ENCODE measurements around the gene SLC13A1. TPM values are rescaled to one million over a fixed set of nuclear protein-coding genes. Genes with fewer than 3 reads are reported as not detected.

The SLC13A1 gene
- total and polyA plus RNA-seq, 10 of the 15 experiments (the other 5 are each of a cell fraction or from before 2014, with no cell fraction given) = 0.10 TPM; not detected in 9

GRCh38 chr7:123183431-123183830 lies 16.3 kb downstream of the SLC13A1 start:
- H3K79me2 ChIP-seq (ENCODE audit: control insufficient read depth, insufficient read depth, low read length) = no peaks in the 10 kb centered on the region
- no peaks in the 10 kb centered on the region for H4K20me1 ChIP-seq (ENCODE audit: control insufficient read depth, insufficient read depth)
- no peak overlapping the region for H3K27ac ChIP-seq (ENCODE audit: control insufficient read depth, insufficient read depth)
- H2AFZ ChIP-seq (ENCODE audit: control insufficient read depth, low read depth, low read length) = no peak overlapping the region
- RAD21 ChIA-PET (ENCODE audit: unreplicated experiment) = no interaction called here
- 58% methylated on average over 2 of the region's 2 CpGs for WGBS (ENCODE audit: insufficient coverage, insufficient replicate concordance, low lambda C conversion rate, missing lambda C conversion rate)
- BruUV-seq (replicated peaks) = no TSS peak
- in situ Hi-C loops (cut with MboI) = no loop called here
- no peaks in the 10 kb centered on the region for H3K27me3 ChIP-seq (replicated peaks in 1 of 2; ENCODE audit: control insufficient read depth in 2 of 2, insufficient read depth in 2 of 2, low read length in 1 of 2)
- no peak for ATAC-seq
- no peaks in the 10 kb centered on the region for H3K4me1 ChIP-seq (ENCODE audit: control insufficient read depth, insufficient read depth, low read length)
- POLR2A ChIA-PET = no interaction called here
- H3K9ac ChIP-seq (ENCODE audit: control insufficient read depth, insufficient read depth, low read length) = no peak overlapping the region
- CTCF ChIA-PET = no interaction called here
- H3K9me3 ChIP-seq (replicated peaks; ENCODE audit: control insufficient read depth, insufficient read depth, low read length) = peaks cover 3% of the 10 kb centered on the region; the same call in 2 of the 3 replicates
- no peak overlapping the region for H3K4me2 ChIP-seq (ENCODE audit: control insufficient read depth, insufficient read depth)
- TF ChIP-seq PAX5 (IDR thresholded peaks at IDR 0.05; ENCODE audit: borderline replicate concordance, low read depth, low read length) = no peak
- SMC1A ChIA-PET (ENCODE audit: uncharacterized antibody, unreplicated experiment) = interaction anchor here (1.0 to 1.1 kb wide), 2 partner anchors 22 to 48 kb away, joined by 3 to 4 read pairs; no protein-coding TSS in a partner anchor
- no peak for DNase-seq (ENCODE audit: low read depth, low spot score)
- no peak for FAIRE-seq
- intact Hi-C loops (cut with micrococcal nuclease; ENCODE audit: unreplicated experiment) = no loop called here
- no peak overlapping the region for H3K4me3 ChIP-seq
- no peaks in the 10 kb centered on the region for H3K36me3 ChIP-seq (ENCODE audit: control insufficient read depth in 2 of 2, insufficient read depth in 2 of 2, low read length in 1 of 2)

DNA sequence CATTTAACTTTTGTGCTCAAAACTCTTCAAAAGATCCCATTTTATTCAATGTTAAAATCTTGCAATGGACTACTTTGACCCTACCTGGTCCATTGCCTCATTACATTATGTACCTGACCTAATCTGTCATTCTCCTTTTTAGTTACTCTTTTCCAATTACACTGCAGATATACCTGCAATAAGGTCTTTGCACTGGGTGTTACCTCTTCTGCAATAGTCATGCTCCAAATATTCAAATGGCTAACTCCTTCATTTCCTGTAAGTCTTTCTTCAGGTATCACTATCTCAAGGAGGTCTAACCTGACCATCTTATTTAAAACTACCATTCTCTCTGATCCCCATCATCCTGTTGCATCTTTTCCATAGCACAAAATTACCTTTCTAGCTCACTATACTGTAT lies 22.3 kb downstream of the SLC13A1 start:
- intact Hi-C loops (cut with micrococcal nuclease; ENCODE audit: unreplicated experiment) (no loop called here), in situ Hi-C loops (cut with MboI) (no loop called here)
- Histone ChIP-seq H3K27ac (ENCODE audit: control insufficient read depth, insufficient read depth) (no peak overlapping the region), H3K4me2 (ENCODE audit: control insufficient read depth, insufficient read depth) (no peak overlapping the region), H3K9me3 (replicated peaks; ENCODE audit: control insufficient read depth, insufficient read depth, low read length) (no peaks in the 10 kb centered on the region), H3K79me2 (ENCODE audit: control insufficient read depth, insufficient read depth, low read length) (no peaks in the 10 kb centered on the region), H3K27me3 (replicated peaks in 1 of 2; ENCODE audit: control insufficient read depth in 2 of 2, insufficient read depth in 2 of 2, low read length in 1 of 2) (no peaks in the 10 kb centered on the region), H3K9ac (ENCODE audit: control insufficient read depth, insufficient read depth, low read length) (no peak overlapping the region), H3K4me3 (no peak overlapping the region), H2AFZ (ENCODE audit: control insufficient read depth, low read depth, low read length) (no peak overlapping the region), H3K4me1 (ENCODE audit: control insufficient read depth, insufficient read depth, low read length) (no peaks in the 10 kb centered on the region), H4K20me1 (ENCODE audit: control insufficient read depth, insufficient read depth) (no peaks in the 10 kb centered on the region), H3K36me3 (ENCODE audit: control insufficient read depth in 2 of 2, insufficient read depth in 2 of 2, low read length in 1 of 2) (no peaks in the 10 kb centered on the region)
- ATAC-seq (no peak), DNase-seq (ENCODE audit: low read depth, low spot score) (no peak), FAIRE-seq (no peak)
- SMC1A ChIA-PET (ENCODE audit: uncharacterized antibody, unreplicated experiment) = no interaction called here
- RAD21 ChIA-PET (ENCODE audit: unreplicated experiment) = no interaction called here
- POLR2A ChIA-PET = no interaction called here
- TF ChIP-seq, protein P1, sequence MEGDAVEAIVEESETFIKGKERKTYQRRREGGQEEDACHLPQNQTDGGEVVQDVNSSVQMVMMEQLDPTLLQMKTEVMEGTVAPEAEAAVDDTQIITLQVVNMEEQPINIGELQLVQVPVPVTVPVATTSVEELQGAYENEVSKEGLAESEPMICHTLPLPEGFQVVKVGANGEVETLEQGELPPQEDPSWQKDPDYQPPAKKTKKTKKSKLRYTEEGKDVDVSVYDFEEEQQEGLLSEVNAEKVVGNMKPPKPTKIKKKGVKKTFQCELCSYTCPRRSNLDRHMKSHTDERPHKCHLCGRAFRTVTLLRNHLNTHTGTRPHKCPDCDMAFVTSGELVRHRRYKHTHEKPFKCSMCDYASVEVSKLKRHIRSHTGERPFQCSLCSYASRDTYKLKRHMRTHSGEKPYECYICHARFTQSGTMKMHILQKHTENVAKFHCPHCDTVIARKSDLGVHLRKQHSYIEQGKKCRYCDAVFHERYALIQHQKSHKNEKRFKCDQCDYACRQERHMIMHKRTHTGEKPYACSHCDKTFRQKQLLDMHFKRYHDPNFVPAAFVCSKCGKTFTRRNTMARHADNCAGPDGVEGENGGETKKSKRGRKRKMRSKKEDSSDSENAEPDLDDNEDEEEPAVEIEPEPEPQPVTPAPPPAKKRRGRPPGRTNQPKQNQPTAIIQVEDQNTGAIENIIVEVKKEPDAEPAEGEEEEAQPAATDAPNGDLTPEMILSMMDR (IDR thresholded peaks at IDR 0.05 in 2 of 3, conservative IDR thresholded peaks at IDR 0.05 in 1 of 3; ENCODE audit: control insufficient read depth in 2 of 3, extremely low read depth in 1 of 3, insufficient read depth in 1 of 3, low read depth in 3 of 3, low read length in 3 of 3) = no peak
- no peak for TF ChIP-seq ELK1 (IDR thresholded peaks at IDR 0.05; ENCODE audit: low read depth, low read length)
- no peak for TF ChIP-seq MEF2A (IDR thresholded peaks at IDR 0.05; ENCODE audit: insufficient read depth, low read depth, low read length)
- no peak for TF ChIP-seq SP1 (IDR thresholded peaks at IDR 0.05; ENCODE audit: low read depth, low read length)
- TF ChIP-seq FOXM1 (IDR thresholded peaks at IDR 0.05; ENCODE audit: low read depth, low read length) = no peak
- no peak for TF ChIP-seq SUZ12 (IDR thresholded peaks at IDR 0.05; ENCODE audit: unreplicated experiment)
- BruUV-seq (replicated peaks) = no TSS peak
- CTCF ChIA-PET = interaction anchor here (1.5 kb wide), 1 partner anchor 21 kb away, joined by 3 read pairs; no protein-coding TSS in a partner anchor

Data from GM12878 (cell line).